KOPT-K1 (cell line): ENCODE results near the gene CPEB3.

Experiments used
- H3K27ac ChIP-seq: fragments of 200-600 bp; sonication (generic); 2 replicates; pipeline ENCODE4 v1.5.1; 2016; ENCODE audit warnings: antibody characterized with exemption, mild to moderate bottlenecking, low read depth, low read length; ENCODE audit not compliant: poor library complexity, severe bottlenecking
- H3K36me3 ChIP-seq: fragments of 200-600 bp; sonication (generic); 2 replicates; pipeline ENCODE4 v1.5.1; 2017; ENCODE audit warnings: antibody characterized with exemption, mild to moderate bottlenecking, low read length, moderate library complexity; ENCODE audit not compliant: insufficient read depth
- H3K9me3 ChIP-seq: fragments of 200-600 bp; sonication (generic); 2 replicates; pipeline ENCODE4 v1.5.1; 2017; ENCODE audit warnings: antibody characterized with exemption, low read length, mild to moderate bottlenecking; ENCODE audit not compliant: insufficient read depth, poor library complexity, severe bottlenecking

The CPEB3 gene

GRCh38 chr10:92290076-92290836, 622 bp downstream of the CPEB3 start:
- peaks cover 20% of the 10 kb centered on the region for H3K36me3 ChIP-seq
- H3K9me3 ChIP-seq, result no peaks in the 10 kb centered on the region
- peak overlapping the region; percentile 69 for H3K27ac ChIP-seq

DNA sequence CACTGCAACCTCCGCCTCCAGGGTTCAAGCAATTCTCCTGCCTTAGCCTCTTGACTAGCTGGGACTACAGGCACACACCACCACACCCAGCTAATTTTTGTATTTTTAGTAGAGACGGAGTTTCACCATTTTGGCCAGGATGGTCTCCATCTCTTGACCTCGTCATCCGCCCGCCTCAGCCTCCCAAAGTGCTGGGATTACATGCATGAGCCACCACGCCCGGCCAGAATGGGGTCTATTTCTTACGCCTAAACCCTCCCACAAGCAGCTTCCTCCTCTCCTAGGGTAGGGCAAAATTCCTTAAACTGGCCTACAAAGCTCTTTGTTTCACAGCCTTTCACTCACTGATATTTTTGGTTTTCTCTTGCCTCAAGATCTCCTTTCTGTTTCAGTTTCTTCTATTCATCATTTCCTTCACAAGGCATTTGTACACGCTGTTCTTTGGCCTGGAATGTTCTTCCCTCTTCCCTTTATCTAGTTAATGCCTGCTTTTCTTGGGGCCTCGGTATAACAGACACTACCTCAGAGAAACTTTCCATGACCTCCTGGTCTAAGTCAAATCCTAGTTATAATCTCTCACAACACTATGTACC, 6.7 kb downstream of the CPEB3 start:
- Histone ChIP-seq H3K27ac (no peak overlapping the region), H3K36me3 (no peaks in the 10 kb centered on the region), H3K9me3 (no peaks in the 10 kb centered on the region)

DNA sequence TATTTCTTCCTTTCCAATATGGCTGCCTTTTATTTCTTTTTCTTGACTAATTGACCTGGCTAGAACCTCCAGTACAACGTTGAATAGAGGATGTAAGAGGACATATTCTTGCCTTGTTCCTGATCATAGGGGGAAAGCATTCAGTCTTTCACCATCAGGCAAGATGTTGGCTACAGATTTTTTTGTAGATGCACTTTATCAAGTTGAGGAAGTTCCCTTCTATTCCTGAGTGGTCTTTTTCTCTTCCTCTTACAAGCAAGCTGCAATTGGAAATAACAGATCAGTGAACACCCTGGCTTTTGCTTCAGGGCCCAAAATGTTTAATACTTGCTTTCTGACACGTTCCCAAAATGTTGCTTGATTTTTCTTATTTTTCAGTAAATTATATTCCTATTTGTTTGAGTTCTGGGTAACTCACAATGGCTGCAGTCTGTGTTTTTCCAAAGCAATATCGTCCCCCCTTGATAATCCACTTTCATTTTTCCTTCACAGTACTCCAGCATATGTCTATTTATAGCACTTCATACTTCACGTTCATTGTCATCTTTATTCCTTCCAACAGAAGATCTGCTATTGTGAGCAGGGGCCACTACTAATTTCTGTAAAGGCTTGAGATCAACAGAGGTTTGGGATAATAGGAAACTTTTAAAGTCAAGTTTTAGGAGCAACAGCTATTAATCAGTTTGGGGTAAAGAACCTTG, 11.7 kb downstream of the CPEB3 start:
- no peaks in the 10 kb centered on the region for H3K9me3 ChIP-seq
- H3K36me3 ChIP-seq, result no peaks in the 10 kb centered on the region
- H3K27ac ChIP-seq, result no peak overlapping the region

DNA sequence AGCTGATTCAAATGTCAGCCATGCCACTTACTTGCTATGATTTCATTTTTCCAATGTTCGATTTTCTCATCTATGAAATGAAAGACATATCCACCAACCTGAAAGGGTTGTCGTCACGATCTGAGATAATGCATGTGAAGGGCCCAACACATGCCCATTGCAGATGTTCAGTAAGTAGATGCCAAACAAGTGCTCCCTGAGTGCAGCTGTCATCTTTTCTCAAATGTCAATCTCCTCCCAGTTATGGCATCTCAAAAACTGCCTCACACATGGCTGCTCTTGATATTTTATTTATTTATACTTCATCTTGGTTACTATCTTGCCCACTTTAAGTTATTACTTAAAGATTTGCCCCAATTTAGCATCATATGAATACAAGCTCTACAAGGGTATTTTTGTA, 16.8 kb downstream of the CPEB3 start:
- Histone ChIP-seq H3K27ac (no peak overlapping the region), H3K9me3 (no peaks in the 10 kb centered on the region), H3K36me3 (no peaks in the 10 kb centered on the region)

GRCh38 chr10:92268748-92269147, 22.1 kb downstream of the CPEB3 start:
- Histone ChIP-seq H3K9me3 (no peaks in the 10 kb centered on the region), H3K27ac (no peak overlapping the region), H3K36me3 (no peaks in the 10 kb centered on the region)

DNA sequence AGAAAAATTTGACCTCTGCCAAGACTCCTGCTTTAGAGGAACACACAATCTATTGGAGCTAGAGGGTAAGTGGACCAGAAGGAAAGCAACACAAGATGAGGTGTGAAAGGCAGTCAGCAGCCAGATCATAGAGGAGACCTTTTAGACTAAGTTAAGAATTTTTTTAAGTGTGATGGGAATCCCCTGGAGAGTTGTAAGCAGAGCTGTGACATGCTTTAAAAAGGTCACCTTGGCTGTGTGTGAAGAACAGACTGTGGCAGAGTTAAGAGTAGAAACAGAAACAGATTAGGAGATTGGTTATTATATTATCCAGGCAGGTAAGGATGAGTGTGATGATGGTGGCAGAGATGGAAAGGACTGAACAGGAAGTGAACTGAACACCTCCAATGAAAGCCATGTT, 23.5 kb downstream of the CPEB3 start:
- H3K36me3 ChIP-seq, result no peaks in the 10 kb centered on the region
- H3K27ac ChIP-seq, result no peak overlapping the region
- H3K9me3 ChIP-seq, result no peaks in the 10 kb centered on the region

DNA sequence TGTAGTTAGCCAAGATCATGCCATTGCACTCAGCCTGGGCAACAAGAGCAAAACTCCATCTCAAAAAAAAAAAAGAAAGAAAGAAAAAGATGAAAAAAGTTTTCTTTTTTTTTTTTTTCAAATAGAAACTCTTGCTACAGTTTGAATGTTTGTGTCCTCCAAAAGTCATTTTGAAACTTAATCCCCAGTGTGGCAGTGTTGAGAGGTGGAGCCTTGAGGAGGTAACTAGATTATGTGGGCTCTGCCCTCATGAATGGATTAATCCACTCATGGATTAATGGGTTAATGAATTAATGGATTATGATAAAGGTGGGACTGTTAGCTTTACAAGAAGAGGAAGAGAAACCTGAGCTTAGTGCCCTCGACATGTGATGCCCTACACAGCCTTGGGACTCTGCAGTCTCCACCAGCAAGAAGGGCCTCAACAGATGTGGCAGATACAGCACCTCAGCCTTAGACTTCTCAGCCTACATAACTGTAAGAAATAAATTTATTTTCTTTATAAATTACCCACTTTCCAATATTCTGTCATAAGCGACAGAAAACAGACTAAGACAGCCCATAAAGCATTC, 25.1 kb downstream of the CPEB3 start:
- Histone ChIP-seq H3K27ac (no peak overlapping the region), H3K36me3 (no peaks in the 10 kb centered on the region), H3K9me3 (no peaks in the 10 kb centered on the region)

GRCh38 chr10:92264249-92264648, 26.6 kb downstream of the CPEB3 start:
- Histone ChIP-seq H3K9me3 (no peaks in the 10 kb centered on the region), H3K36me3 (no peaks in the 10 kb centered on the region), H3K27ac (no peak overlapping the region)

GRCh38 chr10:92263396-92263795, 27.5 kb downstream of the CPEB3 start:
- Histone ChIP-seq H3K36me3 (no peaks in the 10 kb centered on the region), H3K27ac (no peak overlapping the region)

DNA sequence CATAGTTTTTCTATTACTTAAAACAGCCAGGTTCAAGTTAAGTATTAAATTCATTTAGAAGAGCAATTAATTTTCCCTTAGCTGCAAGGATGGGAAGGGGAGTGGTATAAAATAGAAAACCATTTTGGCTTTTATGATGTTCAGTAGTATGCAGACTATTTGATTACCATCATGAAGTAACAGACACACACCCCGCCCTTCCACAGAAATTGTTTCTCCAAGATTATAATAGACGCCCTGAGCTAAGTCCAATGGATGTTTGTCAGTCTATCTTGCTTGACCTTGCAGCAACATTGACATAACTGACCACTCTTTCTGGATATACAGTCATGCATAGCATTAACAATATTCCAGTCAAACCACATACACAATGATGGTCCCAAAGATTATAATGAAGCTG, 42.3 kb downstream of the CPEB3 start:
- Histone ChIP-seq H3K27ac (no peak overlapping the region), H3K9me3 (no peaks in the 10 kb centered on the region), H3K36me3 (no peaks in the 10 kb centered on the region)

More at GRCh38 chr10:92263396-92263795, 27.5 kb downstream of the CPEB3 start:
- no peaks in the 10 kb centered on the region for H3K9me3 ChIP-seq

DNA sequence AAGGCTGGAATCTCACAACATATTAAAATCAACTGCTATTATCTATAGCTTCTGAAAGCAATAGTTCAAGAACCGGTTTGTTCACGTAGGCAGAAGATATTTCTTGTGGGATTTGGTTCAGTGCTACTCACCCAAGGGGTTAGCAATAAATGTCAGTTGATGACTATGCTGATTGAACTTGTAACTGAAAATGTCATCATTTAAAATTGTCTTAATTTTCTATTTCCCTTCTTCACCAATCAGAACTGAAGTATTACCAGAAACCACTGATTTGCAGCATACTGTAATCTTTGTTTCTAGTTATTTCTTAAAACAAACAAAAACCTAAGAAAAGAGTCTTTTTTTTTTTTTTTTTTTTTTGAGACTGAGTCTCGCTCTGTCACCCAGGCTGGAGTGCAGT, 46.1 kb downstream of the CPEB3 start:
- Histone ChIP-seq H3K9me3 (no peaks in the 10 kb centered on the region), H3K27ac (no peak overlapping the region), H3K36me3 (no peaks in the 10 kb centered on the region)

- no peak overlapping the region for H3K27ac ChIP-seq
- no peaks in the 10 kb centered on the region for H3K36me3 ChIP-seq
- H3K9me3 ChIP-seq, result no peaks in the 10 kb centered on the region
Measured at GRCh38 chr10:92242910-92243671, 47.8 kb downstream of the CPEB3 start.

DNA sequence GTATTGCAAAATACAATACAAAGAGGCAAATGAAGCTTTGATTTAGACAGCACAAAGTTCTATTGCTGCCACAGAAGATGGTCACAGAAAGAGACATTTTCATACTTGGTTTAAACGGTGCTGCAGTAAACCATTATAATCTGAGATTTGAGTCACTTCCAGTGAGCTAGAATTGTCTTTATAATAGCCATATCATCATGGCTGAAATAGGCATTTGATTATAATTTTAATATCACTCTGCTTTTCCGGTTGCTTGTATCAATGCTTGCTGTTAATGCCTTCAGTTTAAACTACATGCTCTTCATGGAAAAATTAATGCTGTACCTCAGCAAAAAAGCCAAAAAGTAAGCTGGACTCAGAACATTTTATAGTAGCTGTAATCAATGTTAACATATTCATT, 48.5 kb downstream of the CPEB3 start:
- H3K36me3 ChIP-seq, result no peaks in the 10 kb centered on the region
- H3K9me3 ChIP-seq, result no peaks in the 10 kb centered on the region
- H3K27ac ChIP-seq, result no peak overlapping the region

- Histone ChIP-seq H3K9me3 (no peaks in the 10 kb centered on the region), H3K27ac (peak overlapping the region; percentile 51), H3K36me3 (no peaks in the 10 kb centered on the region)
Measured at GRCh38 chr10:92241501-92241900, 49.4 kb downstream of the CPEB3 start.

- Histone ChIP-seq H3K9me3 (no peaks in the 10 kb centered on the region), H3K36me3 (no peaks in the 10 kb centered on the region), H3K27ac (peak overlapping the region; percentile 51)
Measured at GRCh38 chr10:92241158-92241500, 49.7 kb downstream of the CPEB3 start.
